GM15510 (cell line): Measurements from ENCODE around the gene PLCB1.

ENCODE experiments used
- POLR2A ChIP-seq: IDR thresholded peaks from 3 replicates; pipeline ENCODE4 v1.6.1; 2011; ENCODE audit warnings: borderline replicate concordance; ENCODE audit not compliant: insufficient read length; ENCODE audit errors: extremely low read depth

PLCB1 gene

DNA sequence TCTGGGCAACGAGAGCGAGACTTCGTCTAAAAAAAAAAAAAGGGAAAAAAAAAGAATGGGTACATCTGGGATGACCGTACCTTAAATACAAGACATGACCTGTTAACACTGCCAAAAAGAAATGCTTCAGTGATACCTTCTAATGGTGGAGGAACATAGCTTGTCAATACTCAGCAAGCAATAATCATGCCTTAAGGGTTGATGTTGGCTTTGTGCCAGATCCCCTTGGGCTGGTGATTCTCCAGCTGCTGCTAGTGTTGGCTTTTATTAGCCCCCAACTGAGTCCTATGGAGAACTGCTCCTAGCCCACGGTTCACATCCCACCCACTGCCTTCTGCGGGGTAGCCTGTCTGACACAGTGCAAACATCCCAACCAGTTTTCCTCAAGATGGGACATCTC is 134.9 kb downstream of the PLCB1 start:
- TF ChIP-seq POLR2A: no peak

DNA sequence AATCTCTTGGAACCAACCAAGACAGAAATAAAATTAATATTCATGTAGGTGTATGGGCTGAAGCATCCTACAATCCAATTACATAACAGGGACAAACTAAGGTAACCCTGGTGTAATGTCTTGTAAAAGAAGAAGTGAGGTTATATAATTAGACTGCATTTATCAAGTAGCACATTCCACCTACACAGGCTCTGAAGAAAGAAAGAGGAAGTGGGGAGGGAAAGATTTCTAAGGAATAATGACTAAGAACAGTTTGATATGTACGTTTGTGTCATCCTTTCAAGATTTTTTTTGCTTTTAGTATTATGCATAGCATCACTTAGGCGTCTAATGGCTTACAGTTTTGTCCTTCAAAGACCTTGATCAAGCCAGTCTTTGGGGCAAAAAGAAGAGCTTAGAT is 139.7 kb downstream of the PLCB1 start:
- no peak for TF ChIP-seq POLR2A

DNA sequence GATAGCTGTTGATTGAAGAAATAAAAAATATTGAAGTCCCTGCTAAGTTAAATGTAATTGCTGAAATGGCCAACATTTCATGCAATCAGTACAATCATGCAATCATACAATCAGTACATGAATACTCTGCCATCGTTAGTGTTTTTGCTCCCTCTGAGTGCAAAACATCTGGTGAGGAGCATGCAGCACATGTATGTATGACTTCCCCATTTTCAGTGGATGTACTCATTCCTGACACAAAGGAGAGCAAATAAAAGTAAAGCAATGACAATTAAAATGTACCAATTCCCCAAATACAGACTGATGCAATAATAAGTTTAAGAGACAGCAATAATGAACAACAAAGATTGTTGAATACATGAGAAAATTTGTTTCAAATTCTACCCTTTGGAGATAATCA is 140.7 kb downstream of the PLCB1 start:
- no peak for TF ChIP-seq POLR2A

DNA sequence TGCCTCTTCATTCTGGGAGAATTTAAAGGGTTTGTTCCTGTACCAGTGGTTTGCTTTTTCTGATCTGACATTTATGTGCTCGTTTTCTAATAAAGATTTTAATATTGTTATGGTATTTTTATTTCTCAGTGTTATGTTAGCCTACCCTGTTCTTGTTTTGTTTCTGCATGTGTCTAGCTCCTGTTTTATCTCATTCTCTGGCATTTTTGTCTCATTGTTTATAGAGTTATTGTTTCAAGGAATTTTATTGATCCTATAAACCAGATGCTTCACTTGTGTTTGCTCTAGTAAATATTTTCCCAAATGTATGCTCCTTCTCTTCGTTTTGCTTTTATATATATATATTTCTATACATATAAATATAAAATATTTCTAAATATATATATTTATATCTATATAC is 152.8 kb downstream of the PLCB1 start:
- no peak for TF ChIP-seq POLR2A

DNA sequence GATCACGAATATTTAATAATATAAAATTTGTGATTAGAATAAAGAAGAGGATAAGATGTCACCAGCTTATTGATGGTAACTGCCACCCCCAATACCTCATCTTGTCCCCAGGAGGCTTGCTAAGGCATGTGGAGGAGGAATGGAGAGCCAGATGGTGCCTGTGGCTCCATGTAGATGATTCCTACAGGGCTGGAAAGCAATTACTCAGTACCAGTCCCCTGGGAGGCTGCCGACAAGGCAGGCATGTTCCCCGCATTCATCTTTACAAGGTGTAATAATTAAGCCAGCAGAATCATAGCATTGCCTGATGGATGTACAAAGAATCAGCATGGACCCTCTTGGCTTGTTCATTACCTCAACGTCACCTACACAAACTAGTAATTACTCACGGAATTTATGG is 155.3 kb downstream of the PLCB1 start:
- TF ChIP-seq POLR2A: no peak

DNA sequence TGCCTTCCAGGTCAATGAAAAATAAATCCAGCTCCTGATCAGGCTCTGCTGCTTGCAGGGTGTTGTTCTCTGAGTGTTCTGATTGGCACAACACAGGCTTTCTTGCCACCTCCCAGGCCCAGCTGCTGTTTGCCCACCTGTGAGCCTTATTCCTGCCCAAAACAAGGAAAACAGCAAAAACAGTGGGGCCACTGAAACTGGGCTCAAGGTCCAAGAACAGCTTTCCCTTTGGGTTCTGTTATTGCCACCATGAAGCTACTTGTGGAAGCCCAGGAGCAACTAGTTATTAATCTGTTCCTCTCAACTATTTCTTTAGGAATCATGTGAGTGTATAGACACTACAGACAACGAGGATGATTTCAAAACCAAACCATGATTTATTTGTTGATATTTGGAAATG is 159.1 kb downstream of the PLCB1 start:
- TF ChIP-seq POLR2A: no peak

DNA sequence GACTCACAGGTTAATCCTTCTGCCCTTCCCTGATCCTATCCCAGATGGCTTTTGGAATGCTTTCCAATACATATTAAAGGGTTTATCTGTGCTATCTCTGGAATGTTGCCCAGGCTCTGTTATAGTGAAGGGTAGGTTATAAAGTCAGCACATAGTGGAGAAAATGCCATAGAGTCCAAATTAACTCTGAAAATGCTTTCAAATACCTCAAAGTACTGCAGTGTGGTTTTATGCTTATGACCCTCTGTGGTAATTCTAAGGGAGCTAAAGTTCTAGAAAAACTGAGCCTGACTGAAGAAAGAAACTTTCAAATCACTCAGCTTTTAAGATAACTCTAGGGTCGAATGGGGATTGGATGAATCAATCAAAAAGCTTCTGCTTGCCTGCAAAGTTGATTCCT is 159.8 kb downstream of the PLCB1 start:
- TF ChIP-seq POLR2A: no peak

DNA sequence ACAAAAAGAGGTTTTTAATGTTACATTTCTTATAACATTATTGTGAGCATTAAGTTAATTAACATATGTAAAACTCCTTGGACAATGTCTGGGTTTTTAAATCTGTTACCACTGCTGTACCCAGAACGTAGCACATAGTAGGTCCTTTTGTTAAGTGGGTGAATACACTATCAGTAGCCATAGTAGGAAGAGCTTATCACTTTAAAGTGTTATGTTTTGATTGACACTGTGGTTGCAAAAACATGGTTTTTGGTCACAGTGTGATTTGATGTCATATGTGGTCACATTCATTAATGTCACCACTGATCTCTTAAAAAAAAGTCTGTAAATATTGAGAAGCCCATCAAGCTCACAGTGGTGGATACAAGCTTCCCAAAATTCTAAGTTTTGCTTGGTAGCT is 160.7 kb downstream of the PLCB1 start:
- TF ChIP-seq POLR2A: no peak

DNA sequence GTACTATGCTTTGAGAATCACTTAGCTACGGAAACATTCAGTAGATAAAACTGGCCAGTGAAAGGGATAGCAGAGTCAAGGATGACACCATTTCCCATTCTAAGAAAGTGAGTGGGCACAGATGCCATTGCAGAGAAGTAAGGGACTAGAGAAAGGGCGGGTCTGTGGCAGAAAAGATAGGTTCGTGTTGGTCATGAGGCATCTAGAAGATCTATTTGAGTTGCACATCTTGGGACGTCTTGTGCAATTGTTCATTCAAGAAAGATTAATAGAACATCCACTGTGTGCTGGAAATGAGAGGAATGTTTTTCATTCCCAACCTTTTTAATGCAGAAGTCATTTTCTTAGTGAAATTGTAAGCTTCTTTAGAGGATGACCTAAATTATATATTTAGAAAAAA is 161.7 kb downstream of the PLCB1 start:
- no peak for TF ChIP-seq POLR2A

DNA sequence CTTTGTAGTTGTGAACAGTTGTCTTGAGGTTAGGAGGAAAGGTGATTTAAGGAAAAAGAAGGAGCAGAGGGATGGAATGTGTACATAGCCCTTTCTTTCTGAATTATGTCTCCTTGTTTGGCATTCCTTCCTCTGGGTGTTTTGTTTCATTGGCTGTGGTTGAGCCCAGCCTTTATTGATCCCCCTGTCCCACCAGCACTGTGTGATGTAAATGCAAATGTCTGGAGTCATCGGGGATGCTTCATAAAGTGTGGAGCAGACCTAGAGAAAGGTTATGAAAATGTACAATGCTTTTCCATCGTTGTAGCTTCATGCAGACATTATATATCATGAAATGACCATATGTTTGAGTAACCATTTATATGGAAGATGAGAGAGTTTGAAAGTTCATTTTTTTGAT is 164.5 kb downstream of the PLCB1 start:
- no peak for TF ChIP-seq POLR2A

DNA sequence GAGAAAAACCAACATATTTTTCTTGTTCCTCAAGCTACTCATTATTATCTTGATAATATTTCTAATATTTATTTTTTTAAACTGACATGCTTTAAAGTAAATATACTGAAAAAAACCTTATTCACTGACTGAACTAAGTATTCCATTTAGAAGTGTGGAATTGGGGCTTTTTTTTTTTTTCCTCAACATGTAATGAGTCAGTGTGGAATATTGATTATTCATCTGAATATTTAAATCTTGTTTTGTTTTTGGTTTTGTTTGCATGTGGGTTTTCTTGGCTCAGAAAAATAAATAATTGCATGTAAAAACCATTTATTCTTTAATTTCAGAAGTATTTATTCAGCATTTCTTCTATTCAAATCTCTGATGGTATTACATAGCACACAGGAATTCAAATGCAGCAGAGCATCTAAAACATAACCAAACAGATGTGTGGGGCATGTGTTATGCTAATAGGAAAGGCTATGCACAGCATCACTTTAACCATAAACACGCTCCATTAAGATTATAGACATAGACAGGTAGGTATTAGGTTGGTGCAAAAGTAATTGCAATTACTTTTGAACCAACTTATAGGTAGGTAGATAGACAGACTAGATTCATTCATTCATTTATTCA is 166.5 kb downstream of the PLCB1 start:
- TF ChIP-seq POLR2A: no peak

DNA sequence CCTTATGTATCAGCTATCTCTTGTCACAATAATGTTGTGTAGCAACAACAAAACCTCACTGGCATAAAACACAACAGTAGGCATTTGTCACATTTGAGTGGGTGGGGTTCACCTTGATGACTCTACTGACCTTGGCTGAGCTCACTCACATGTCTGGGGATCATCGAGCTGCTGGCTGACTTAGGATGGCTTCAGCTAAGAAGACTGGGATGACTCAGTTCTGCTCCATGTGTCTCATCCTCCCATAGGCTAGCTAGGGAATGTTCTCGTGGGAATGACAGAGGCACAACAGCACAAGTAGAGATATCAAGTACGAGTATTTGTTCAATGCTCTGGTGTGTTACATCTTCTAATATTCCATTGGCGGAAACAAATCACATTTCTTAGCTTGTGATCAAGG is 167.9 kb downstream of the PLCB1 start:
- TF ChIP-seq POLR2A: no peak

DNA sequence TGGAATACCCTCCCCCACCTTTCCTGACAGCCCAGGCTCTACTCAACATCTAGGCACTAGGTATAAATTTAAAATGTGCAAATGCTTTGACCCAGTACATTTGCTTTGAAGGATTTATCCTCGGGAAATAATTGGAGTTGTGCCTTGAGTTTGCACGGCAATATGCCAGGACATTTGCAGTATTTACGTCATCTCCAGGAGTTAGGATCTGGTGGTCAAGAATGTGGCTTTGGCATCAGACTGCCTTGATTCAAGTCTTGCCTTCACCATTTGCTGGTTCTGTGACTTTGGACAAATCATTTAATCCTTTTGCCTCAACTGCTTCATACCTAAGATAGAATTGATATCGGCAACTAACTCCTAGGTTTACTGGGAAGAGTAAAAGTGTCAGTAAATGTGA is 169.6 kb downstream of the PLCB1 start:
- no peak for TF ChIP-seq POLR2A

DNA sequence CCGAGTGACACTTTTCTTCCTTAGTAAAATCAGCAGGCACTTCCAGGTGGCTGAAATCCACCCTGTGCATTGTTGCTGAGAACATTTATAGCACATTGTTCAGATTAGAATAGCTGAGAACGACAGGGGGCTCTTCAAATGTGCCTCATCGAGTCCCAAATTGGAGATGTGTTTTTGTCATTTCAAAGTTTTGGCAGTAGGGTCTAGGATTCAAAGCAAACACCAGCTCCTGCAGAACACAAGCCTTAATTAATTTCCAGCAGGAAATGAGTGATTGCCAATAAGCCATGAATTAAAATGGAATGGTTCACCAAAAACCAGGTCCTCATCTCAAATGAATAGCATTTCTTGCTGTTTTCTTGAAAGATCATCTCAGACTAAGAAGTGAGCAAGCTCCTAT is 171.6 kb downstream of the PLCB1 start:
- no peak for TF ChIP-seq POLR2A

DNA sequence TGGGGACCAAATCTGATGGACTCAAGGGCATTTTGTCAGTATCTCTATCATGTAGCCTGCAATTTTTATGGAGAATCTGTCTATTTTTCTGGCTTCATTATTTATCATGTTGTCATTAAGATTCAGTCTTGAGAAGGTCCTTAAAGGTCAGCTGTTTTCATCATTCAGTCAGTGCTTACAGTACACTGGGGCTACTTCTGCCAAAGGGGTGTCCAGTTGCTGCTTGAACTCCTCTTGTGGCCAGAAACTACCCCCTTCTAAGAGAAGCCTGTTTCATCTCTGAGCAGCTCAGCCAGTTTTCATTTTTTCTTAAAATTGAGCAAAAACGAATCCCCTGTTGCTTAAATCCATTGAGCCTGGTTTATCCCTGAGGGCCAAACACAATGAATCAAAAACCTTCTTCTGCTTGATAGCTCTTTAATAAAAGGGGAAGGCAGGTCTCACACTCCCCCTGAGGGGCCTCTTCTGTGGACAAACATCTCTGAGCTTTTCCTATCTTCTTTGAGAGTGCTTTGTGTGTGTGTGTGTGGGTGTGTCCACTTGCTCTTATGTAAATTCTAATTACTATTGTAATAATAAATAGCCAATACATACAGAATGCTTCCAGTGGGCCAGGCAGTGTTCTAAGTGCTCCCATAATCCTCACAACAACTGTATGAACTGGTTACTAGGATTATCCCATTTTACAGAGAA is 172.2 kb downstream of the PLCB1 start:
- no peak for TF ChIP-seq POLR2A

DNA sequence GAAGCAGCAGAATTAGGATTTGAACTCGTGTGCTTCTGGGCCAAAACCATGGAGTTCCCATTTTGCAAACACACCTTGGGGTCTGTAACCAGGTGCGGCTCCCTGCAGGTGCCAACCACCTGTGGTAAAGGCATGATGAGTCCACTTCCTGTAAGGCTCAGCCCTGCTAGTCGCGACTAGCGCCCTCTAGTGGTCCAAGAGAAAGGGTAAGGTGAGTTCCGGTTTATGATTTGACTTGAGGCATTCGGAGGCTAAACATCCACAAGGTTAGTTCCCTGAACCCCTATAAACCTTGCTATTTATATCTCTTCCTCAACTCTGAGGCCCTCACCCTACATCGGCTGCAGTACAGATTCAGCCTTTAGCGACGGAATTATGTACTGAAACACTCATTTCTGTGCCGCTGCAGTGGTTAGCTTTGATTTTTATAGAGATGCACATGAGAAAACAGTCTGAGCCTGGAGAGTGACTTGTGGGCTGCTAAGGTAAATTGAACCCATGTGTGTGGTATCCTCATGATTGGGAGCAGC is 173.4 kb downstream of the PLCB1 start:
- no peak for TF ChIP-seq POLR2A
